GM20000 (cell line): ENCODE measurements around the gene TMEM151B.

Experiments
- DNase-seq: peaks from one replicate; pipeline ENCODE4 v3.0.0; 2012; ENCODE audit warnings: low spot score
- TF ChIP-seq, protein P1 (sequence below): IDR thresholded peaks from 2 replicates; pipeline ENCODE4 v1.5.1; 2012; ENCODE audit warnings: mild to moderate bottlenecking, control low read depth; ENCODE audit errors: extremely low read depth, missing control alignments

Gene TMEM151B

DNA sequence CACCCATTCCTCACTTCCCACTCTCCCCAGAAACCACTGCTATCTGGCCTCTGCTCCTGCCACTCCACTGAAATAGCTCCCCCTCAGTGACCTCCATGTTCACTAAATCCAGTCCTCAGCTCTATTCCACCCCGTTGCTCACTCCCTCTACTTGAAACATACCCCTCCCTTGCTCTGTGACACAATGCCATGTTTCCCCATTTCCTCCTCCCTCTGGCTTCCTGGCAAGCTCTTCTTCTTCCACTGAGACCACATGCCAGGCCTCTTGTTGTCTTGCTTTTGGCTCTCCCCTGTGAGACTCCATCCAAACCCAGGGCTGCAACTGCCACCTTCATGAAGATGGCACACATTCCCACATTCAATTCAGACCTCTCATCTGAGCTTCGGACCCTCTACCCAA, 13.9 kb downstream of the TMEM151B start:
- TF ChIP-seq, protein P1, sequence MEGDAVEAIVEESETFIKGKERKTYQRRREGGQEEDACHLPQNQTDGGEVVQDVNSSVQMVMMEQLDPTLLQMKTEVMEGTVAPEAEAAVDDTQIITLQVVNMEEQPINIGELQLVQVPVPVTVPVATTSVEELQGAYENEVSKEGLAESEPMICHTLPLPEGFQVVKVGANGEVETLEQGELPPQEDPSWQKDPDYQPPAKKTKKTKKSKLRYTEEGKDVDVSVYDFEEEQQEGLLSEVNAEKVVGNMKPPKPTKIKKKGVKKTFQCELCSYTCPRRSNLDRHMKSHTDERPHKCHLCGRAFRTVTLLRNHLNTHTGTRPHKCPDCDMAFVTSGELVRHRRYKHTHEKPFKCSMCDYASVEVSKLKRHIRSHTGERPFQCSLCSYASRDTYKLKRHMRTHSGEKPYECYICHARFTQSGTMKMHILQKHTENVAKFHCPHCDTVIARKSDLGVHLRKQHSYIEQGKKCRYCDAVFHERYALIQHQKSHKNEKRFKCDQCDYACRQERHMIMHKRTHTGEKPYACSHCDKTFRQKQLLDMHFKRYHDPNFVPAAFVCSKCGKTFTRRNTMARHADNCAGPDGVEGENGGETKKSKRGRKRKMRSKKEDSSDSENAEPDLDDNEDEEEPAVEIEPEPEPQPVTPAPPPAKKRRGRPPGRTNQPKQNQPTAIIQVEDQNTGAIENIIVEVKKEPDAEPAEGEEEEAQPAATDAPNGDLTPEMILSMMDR, result no peak
- DNase-seq, result no peak

DNA sequence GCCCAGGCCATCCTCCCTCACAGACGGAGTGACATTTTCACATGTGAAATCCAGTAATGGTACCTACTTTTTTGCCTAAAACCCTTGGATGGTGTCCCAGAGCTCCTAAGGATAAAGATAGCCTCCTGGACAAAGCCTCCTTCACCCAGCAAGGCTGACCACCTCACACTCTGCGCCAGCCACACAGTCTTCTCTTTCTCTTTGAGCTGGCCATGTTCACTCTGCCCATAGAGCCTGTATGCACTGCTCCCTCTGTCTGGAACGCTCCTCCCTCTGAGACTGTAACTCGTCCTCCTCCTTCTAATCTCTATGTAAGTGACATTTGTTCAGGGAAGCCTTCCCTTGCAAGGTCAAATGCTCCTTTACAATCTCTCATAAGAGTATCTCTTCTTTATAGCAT, 14.6 kb downstream of the TMEM151B start:
- no peak for DNase-seq
- TF ChIP-seq, protein P1, result no peak

- TF ChIP-seq, protein P1, result no peak
- DNase-seq, result no peak
Observed at GRCh38 chr6:44285552-44286284, 15.5 kb downstream of the TMEM151B start.

DNA sequence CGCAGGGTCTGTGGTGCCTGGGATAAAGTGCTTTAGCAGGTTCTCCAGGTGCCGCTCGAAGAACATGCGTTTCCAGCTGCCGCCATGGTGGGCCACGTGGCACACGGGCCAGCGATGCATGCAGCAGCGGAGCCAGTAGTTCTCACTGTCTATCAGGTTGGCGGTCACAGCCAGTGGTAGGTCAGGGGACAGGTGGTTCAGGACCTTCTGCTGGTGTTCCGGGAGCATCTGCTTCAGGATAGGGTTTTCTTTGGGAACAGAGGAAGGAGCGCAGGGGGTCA, 16.0 kb downstream of the TMEM151B start:
- no peak for DNase-seq
- TF ChIP-seq, protein P1, result no peak

- no peak for DNase-seq
- TF ChIP-seq, protein P1, result no peak
Observed at GRCh38 chr6:44286747-44287146, 16.5 kb downstream of the TMEM151B start.

GRCh38 chr6:44289726-44290260, 19.5 kb downstream of the TMEM151B start:
- no peak for DNase-seq
- TF ChIP-seq, protein P1, result no peak

- DNase-seq, result no peak
- TF ChIP-seq, protein P1, result no peak
Observed at GRCh38 chr6:44291841-44292240, 21.6 kb downstream of the TMEM151B start.
